ENCODE data around the gene NEURL1. TPM values are rescaled to one million over a fixed set of nuclear protein-coding genes. Genes with fewer than 3 reads are reported as not detected.
A peak's percentile ranks its signal among the peaks of the same experiment; 100 is the strongest.

NEURL1 gene
- total RNA-seq, 4 donors from 2014 or later, result 0.19 TPM; not detected in 3

GRCh38 chr10:103562383-103562782, 68.9 kb downstream of the NEURL1 start:
- no peaks in the 10 kb centered on the region for H3K36me3 ChIP-seq
- TF ChIP-seq POLR2A (IDR thresholded peaks at IDR 0.05) (no peak), CTCF (IDR thresholded peaks at IDR 0.05) (no peak)
- H3K27me3 ChIP-seq, result peaks cover 0 to 30% (median 0%) of the 10 kb centered on the region in 4 donors
- no peaks in the 10 kb centered on the region for H3K4me1 ChIP-seq
- no peak overlapping the region for H3K27ac ChIP-seq
- no peak for DNase-seq
- H3K4me3 ChIP-seq, result no peak overlapping the region
- H3K9me3 ChIP-seq, result peaks cover 0 to 3% (median 0%) of the 10 kb centered on the region in 3 donors
- intact Hi-C loops (cut with DNase I), result no loop called here
- WGBS, 2 donors, result 41 to 51% methylated on average over 4 of the region's 4 CpGs

GRCh38 chr10:103563231-103564115, 70.0 kb downstream of the NEURL1 start:
- no peaks in the 10 kb centered on the region for H3K36me3 ChIP-seq
- H3K4me3 ChIP-seq, result no peak overlapping the region
- no peak overlapping the region for H3K27ac ChIP-seq
- WGBS, 2 donors, result 82 to 86% methylated on average over 6 of the region's 7 CpGs
- TF ChIP-seq CTCF (IDR thresholded peaks at IDR 0.05), result no peak
- TF ChIP-seq POLR2A (IDR thresholded peaks at IDR 0.05), result no peak
- DNase-seq, result no peak
- H3K9me3 ChIP-seq, result peaks cover 0 to 3% (median 0%) of the 10 kb centered on the region in 3 donors
- H3K4me1 ChIP-seq, result no peaks in the 10 kb centered on the region
- intact Hi-C loops (cut with DNase I), result no loop called here
- peaks cover 0 to 27% (median 0%) of the 10 kb centered on the region in 4 donors for H3K27me3 ChIP-seq

- no peak overlapping the region for H3K4me3 ChIP-seq
- intact Hi-C loops (cut with DNase I), result no loop called here
- no peaks in the 10 kb centered on the region for H3K4me1 ChIP-seq
- H3K9me3 ChIP-seq, result peaks cover 0 to 3% (median 0%) of the 10 kb centered on the region in 3 donors
- no peak for DNase-seq
- no CpG with 5 or more reads among the region's 7 CpGs for whole genome bisulfite sequencing, 2 donors
- TF ChIP-seq POLR2A (IDR thresholded peaks at IDR 0.05), result no peak
- no peak for TF ChIP-seq CTCF (IDR thresholded peaks at IDR 0.05)
- no peaks in the 10 kb centered on the region for H3K36me3 ChIP-seq
- peaks cover 0 to 22% (median 0%) of the 10 kb centered on the region in 4 donors for H3K27me3 ChIP-seq
- no peak overlapping the region for H3K27ac ChIP-seq
These were observed 70.6 kb downstream of the NEURL1 start for GRCh38 chr10:103564116-103564501.

- intact Hi-C loops (cut with DNase I), result no loop called here
- 57 to 100% methylated on average over 4 to 6 of the region's 12 CpGs for WGBS, 2 donors
- DNase-seq, result no peak
These were observed 71.4 kb downstream of the NEURL1 start for GRCh38 chr10:103564776-103565520.

More at GRCh38 chr10:103564776-103565520, 71.4 kb downstream of the NEURL1 start:
- Histone ChIP-seq H3K27me3 (peaks cover 0 to 18% (median 0%) of the 10 kb centered on the region in 4 donors), H3K4me3 (no peak overlapping the region), H3K36me3 (no peaks in the 10 kb centered on the region), H3K9me3 (peaks cover 0 to 3% (median 0%) of the 10 kb centered on the region in 3 donors), H3K4me1 (no peaks in the 10 kb centered on the region), H3K27ac (no peak overlapping the region)
- peak in 5 of 6 experiments; percentile 4 to 40 (median 24) for TF ChIP-seq CTCF (IDR thresholded peaks at IDR 0.05)
- no peak for TF ChIP-seq POLR2A (IDR thresholded peaks at IDR 0.05)

All from esophagus squamous epithelium (tissue), 5 donors.